Progenitor cell of endocrine pancreas (in vitro differentiated cells): ENCODE data around the gene SFPQ. TPM values are rescaled to one million over a fixed set of nuclear protein-coding genes. Genes with fewer than 3 reads are reported as not detected.

Experiments used
- DNase-seq: peaks from one replicate; pipeline ENCODE4 v3.0.0; 2021; ENCODE audit warnings: low spot score; ENCODE audit not compliant: unreplicated experiment
- H3K27ac Mint-ChIP-seq: 2 replicates; pipeline ENCODE4 v1.8.0; 2021; ENCODE audit warnings: mild to moderate bottlenecking, moderate library complexity, mixed read lengths
- H3K27me3 Mint-ChIP-seq: 2 replicates; pipeline ENCODE4 v1.8.0; 2021; ENCODE audit warnings: mixed read lengths
- H3K36me3 Mint-ChIP-seq: 2 replicates; pipeline ENCODE4 v1.8.0; 2022; ENCODE audit warnings: mixed read lengths; ENCODE audit not compliant: insufficient read depth
- H3K4me1 Mint-ChIP-seq: 2 replicates; pipeline ENCODE4 v1.8.0; 2021; ENCODE audit warnings: low read depth, mixed read lengths
- H3K4me3 Mint-ChIP-seq: 2 replicates; pipeline ENCODE4 v1.8.0; 2021; ENCODE audit warnings: low read depth, mild to moderate bottlenecking, moderate library complexity, mixed read lengths
- H3K9me3 Mint-ChIP-seq: 2 replicates; pipeline ENCODE4 v1.8.0; 2021; ENCODE audit warnings: low read depth, mixed read lengths
- CTCF ChIP-seq: fragments of 200-600 bp; sonication (generic); IDR thresholded peaks from one replicate; pipeline ENCODE4 v1.5.0; 2021; ENCODE audit warnings: antibody characterized with exemption, mild to moderate bottlenecking; ENCODE audit not compliant: unreplicated experiment
- total RNA-seq: library from RNA; stranded (reverse); gene quantifications from 2 replicates; pipeline ENCODE4 v1.2.1, GENCODE V29; 2021

SFPQ gene
- total RNA-seq, 1 donor from 2014 or later = 653 TPM

- no peak for TF ChIP-seq CTCF
- no peaks in the 10 kb centered on the region for H3K27me3 Mint-ChIP-seq
- no peaks in the 10 kb centered on the region for H3K4me1 Mint-ChIP-seq
- H3K36me3 Mint-ChIP-seq = no peaks in the 10 kb centered on the region
- peak overlapping the region; percentile 63 for H3K27ac Mint-ChIP-seq
- no peak for DNase-seq
- no peak overlapping the region for H3K4me3 Mint-ChIP-seq
- no peaks in the 10 kb centered on the region for H3K9me3 Mint-ChIP-seq
Measured at GRCh38 chr1:35210321-35211119, 17.6 kb upstream of the SFPQ start.

GRCh38 chr1:35203295-35203694 is 10.3 kb upstream of the SFPQ start:
- no peak for TF ChIP-seq CTCF

GRCh38 chr1:35202048-35202719 is 9.2 kb upstream of the SFPQ start:
- DNase-seq = peak; percentile 48
- Mint-ChIP-seq H3K4me3 (no peak overlapping the region), H3K27me3 (no peaks in the 10 kb centered on the region), H3K9me3 (no peaks in the 10 kb centered on the region), H3K27ac (no peak overlapping the region), H3K4me1 (no peaks in the 10 kb centered on the region), H3K36me3 (no peaks in the 10 kb centered on the region)
- TF ChIP-seq CTCF = peak; percentile 88

More at GRCh38 chr1:35203295-35203694, 10.3 kb upstream of the SFPQ start:
- H3K36me3 Mint-ChIP-seq = no peaks in the 10 kb centered on the region
- no peak for DNase-seq
- H3K4me1 Mint-ChIP-seq = no peaks in the 10 kb centered on the region
- H3K27me3 Mint-ChIP-seq = no peaks in the 10 kb centered on the region
- no peak overlapping the region for H3K4me3 Mint-ChIP-seq
- H3K27ac Mint-ChIP-seq = no peak overlapping the region
- H3K9me3 Mint-ChIP-seq = no peaks in the 10 kb centered on the region

GRCh38 chr1:35201631-35202030 is 8.7 kb upstream of the SFPQ start:
- H3K4me1 Mint-ChIP-seq = no peaks in the 10 kb centered on the region
- TF ChIP-seq CTCF = no peak
- no peak for DNase-seq
- no peaks in the 10 kb centered on the region for H3K27me3 Mint-ChIP-seq
- H3K27ac Mint-ChIP-seq = no peak overlapping the region
- H3K4me3 Mint-ChIP-seq = no peak overlapping the region
- no peaks in the 10 kb centered on the region for H3K9me3 Mint-ChIP-seq
- no peaks in the 10 kb centered on the region for H3K36me3 Mint-ChIP-seq

- H3K27me3 Mint-ChIP-seq = no peaks in the 10 kb centered on the region
- peak overlapping the region; percentile 99 for H3K27ac Mint-ChIP-seq
- peaks cover 45% of the 10 kb centered on the region for H3K36me3 Mint-ChIP-seq
- peaks cover 45% of the 10 kb centered on the region for H3K4me1 Mint-ChIP-seq
- DNase-seq = peak; percentile 75
- TF ChIP-seq CTCF = peak; percentile 43
- peak overlapping the region; percentile 91 for H3K4me3 Mint-ChIP-seq
- no peaks in the 10 kb centered on the region for H3K9me3 Mint-ChIP-seq
Measured at GRCh38 chr1:35192056-35192852, 691 bp downstream of the SFPQ start.
